H9 (cell line): ENCODE measurements around the gene CEP192. TPM values are rescaled to one million over a fixed set of nuclear protein-coding genes. Genes with fewer than 3 reads are reported as not detected.

Experiments used
- DNase-seq: peaks from one replicate; pipeline ENCODE4 v3.0.0-alpha.2; 2017
- H2AFZ ChIP-seq: one replicate; pipeline ENCODE4 v1.6.1; 2013; ENCODE audit warnings: mild to moderate bottlenecking, low read length, control low read depth, moderate library complexity
- H2AK5ac ChIP-seq: 2 replicates; pipeline ENCODE4 v1.6.1; 2013; ENCODE audit warnings: low read length, control low read depth, mixed read lengths; ENCODE audit not compliant: insufficient read length
- H2BK120ac ChIP-seq: one replicate; pipeline ENCODE4 v1.6.1; 2013; ENCODE audit warnings: low read depth, mild to moderate bottlenecking, low read length, control low read depth, inconsistent platforms; ENCODE audit not compliant: poor library complexity, severe bottlenecking
- H2BK12ac ChIP-seq: 2 replicates; pipeline ENCODE4 v1.6.1; 2013; ENCODE audit warnings: low read length, control low read depth, mixed read lengths, low read depth; ENCODE audit not compliant: insufficient read length
- H2BK15ac ChIP-seq: 2 replicates; pipeline ENCODE4 v1.6.1; 2013; ENCODE audit warnings: low read depth, low read length, control low read depth
- H2BK20ac ChIP-seq: one replicate; pipeline ENCODE4 v1.6.1; 2013; ENCODE audit warnings: low read depth, mild to moderate bottlenecking, low read length, control low read depth, inconsistent platforms; ENCODE audit not compliant: poor library complexity, severe bottlenecking
- H2BK5ac ChIP-seq: 2 replicates; pipeline ENCODE4 v1.6.1; 2013; ENCODE audit warnings: low read length, control low read depth, mixed read lengths; ENCODE audit not compliant: insufficient read length
- H3K14ac ChIP-seq: 2 replicates; pipeline ENCODE4 v1.6.1; 2013; ENCODE audit warnings: low read length, control low read depth; ENCODE audit not compliant: insufficient read depth
- H3K18ac ChIP-seq: 2 replicates; pipeline ENCODE4 v1.6.1; 2013; ENCODE audit warnings: low read depth, mild to moderate bottlenecking, mixed read lengths, low read length, control low read depth; ENCODE audit not compliant: insufficient read length
- H3K23ac ChIP-seq: 2 replicates; pipeline ENCODE4 v1.6.1; 2013; ENCODE audit warnings: low read length, control low read depth, mixed read lengths, low read depth; ENCODE audit not compliant: insufficient read length
- H3K23me2 ChIP-seq: 2 replicates; pipeline ENCODE4 v1.6.1; 2013; ENCODE audit warnings: low read depth, mild to moderate bottlenecking, mixed read lengths, low read length, control low read depth; ENCODE audit not compliant: insufficient read length, poor library complexity, severe bottlenecking
- H3K27ac ChIP-seq: 2 replicates; pipeline ENCODE4 v1.5.1; 2013; ENCODE audit warnings: low read length, control low read depth, mixed read lengths, low read depth; ENCODE audit not compliant: insufficient read length
- H3K27me3 ChIP-seq: 2 replicates; pipeline ENCODE4 v1.6.1; 2013; ENCODE audit warnings: low read length, control low read depth, inconsistent platforms; ENCODE audit not compliant: insufficient read depth
- H3K4ac ChIP-seq: 2 replicates; pipeline ENCODE4 v1.6.1; 2013; ENCODE audit warnings: low read depth, mild to moderate bottlenecking, control low read depth, inconsistent platforms, low read length, moderate library complexity
- H3K4me1 ChIP-seq: 2 replicates; pipeline ENCODE4 v1.6.1; 2013; ENCODE audit warnings: low read length, control low read depth, inconsistent platforms; ENCODE audit not compliant: insufficient read depth
- H3K4me2 ChIP-seq: 2 replicates; pipeline ENCODE4 v1.6.1; 2013; ENCODE audit warnings: low read length, control low read depth, mixed read lengths; ENCODE audit not compliant: insufficient read length, insufficient read depth
- H3K56ac ChIP-seq: 2 replicates; pipeline ENCODE4 v1.6.1; 2013; ENCODE audit warnings: low read depth, mild to moderate bottlenecking, mixed read lengths, low read length, control low read depth; ENCODE audit not compliant: insufficient read length
- H3K79me1 ChIP-seq: 2 replicates; pipeline ENCODE4 v1.6.1; 2013; ENCODE audit warnings: low read depth, mild to moderate bottlenecking, moderate library complexity, low read length, control low read depth, inconsistent platforms; ENCODE audit not compliant: insufficient read depth, poor library complexity, severe bottlenecking
- H3K79me2 ChIP-seq: 2 replicates; pipeline ENCODE4 v1.6.1; 2013; ENCODE audit warnings: low read length, control low read depth, inconsistent platforms; ENCODE audit not compliant: insufficient read depth
- H3K9ac ChIP-seq: 2 replicates; pipeline ENCODE4 v1.6.1; 2013; ENCODE audit warnings: low read length, control low read depth, mixed read lengths; ENCODE audit not compliant: insufficient read length; ENCODE audit errors: extremely low read depth
- H3K9me3 ChIP-seq: one replicate; pipeline ENCODE4 v1.6.1; 2013; ENCODE audit warnings: low read depth, low read length, inconsistent platforms; ENCODE audit not compliant: control insufficient read depth
- H3T11ph ChIP-seq: one replicate; pipeline ENCODE4 v1.6.1; 2013; ENCODE audit warnings: mild to moderate bottlenecking, low read length, control low read depth, inconsistent platforms
- H4K20me1 ChIP-seq: one replicate; pipeline ENCODE4 v1.6.1; 2013; ENCODE audit not compliant: control insufficient read depth, insufficient read length, insufficient read depth
- H4K5ac ChIP-seq: 2 replicates; pipeline ENCODE4 v1.6.1; 2013; ENCODE audit warnings: low read depth, mild to moderate bottlenecking, mixed read lengths, low read length, control low read depth; ENCODE audit not compliant: insufficient read length
- H4K8ac ChIP-seq: replicated peaks from 2 replicates; pipeline ENCODE4 v1.6.1; 2013; ENCODE audit warnings: low read length, control low read depth, mixed read lengths, low read depth; ENCODE audit not compliant: insufficient read length
- H4K91ac ChIP-seq: 2 replicates; pipeline ENCODE4 v1.6.1; 2013; ENCODE audit warnings: low read depth, mild to moderate bottlenecking, moderate library complexity, mixed read lengths, low read length, control low read depth; ENCODE audit not compliant: insufficient read length
- H3K27ac Mint-ChIP-seq, 3 experiments: 2 replicates in 2 of 3; 3 replicates in 1 of 3; pipeline ENCODE4 v1.8.0; 2020 to 2021; ENCODE audit warnings: mixed read lengths in 3 of 3, mild to moderate bottlenecking in 1 of 3, moderate library complexity in 1 of 3
- H3K27me3 Mint-ChIP-seq: 2 replicates; pipeline ENCODE4 v1.8.0; 2021; ENCODE audit warnings: low read depth, mild to moderate bottlenecking, moderate library complexity, mixed read lengths
- H3K36me3 Mint-ChIP-seq, 3 experiments: 2 replicates in 2 of 3; 3 replicates in 1 of 3; pipeline ENCODE4 v1.8.0; 2020 to 2021; ENCODE audit warnings: low read depth in 3 of 3, mixed read lengths in 3 of 3; ENCODE audit not compliant: insufficient read depth in 1 of 3
- H3K4me1 Mint-ChIP-seq, 2 experiments: 2 replicates each; pipeline ENCODE4 v1.8.0; 2020; ENCODE audit warnings: mixed read lengths in 2 of 2
- H3K4me3 Mint-ChIP-seq, 2 experiments: 2 replicates in 1 of 2; 3 replicates in 1 of 2; pipeline ENCODE4 v1.8.0; 2020 to 2021; ENCODE audit warnings: mild to moderate bottlenecking in 2 of 2, mixed read lengths in 2 of 2, moderate library complexity in 1 of 2
- H3K9me3 Mint-ChIP-seq, 2 experiments: 2 replicates in 1 of 2; 3 replicates in 1 of 2; pipeline ENCODE4 v1.8.0; 2020; ENCODE audit warnings: mild to moderate bottlenecking in 2 of 2, mixed read lengths in 2 of 2, moderate library complexity in 1 of 2
- CTCF ChIP-seq: fragments of 200-600 bp; sonication (generic); conservative IDR thresholded peaks from 3 replicates; pipeline ENCODE4 v1.8.0; 2021; ENCODE audit warnings: antibody characterized with exemption, mild to moderate bottlenecking
- WGBS: extraction: QIAGEN DNeasy Blood & Tissue Kit; methylation state at CpG from one replicate; pipeline ENCODE4 v1.1.7; 2013; ENCODE audit warnings: missing lambda C conversion rate, low lambda C conversion rate, mixed read lengths; ENCODE audit not compliant: insufficient read length; ENCODE audit errors: extremely low coverage; 5-methylcytosine and 5-hydroxymethylcytosine counted together
- total RNA-seq: library from RNA; stranded (reverse); gene quantifications from 2 replicates; pipeline ENCODE4 v1.2.1, GENCODE V29; 2021

CEP192 gene
- total RNA-seq, 1 experiment from 2014 or later: 23.5 TPM

GRCh38 chr18:13061630-13062189 lies 70.5 kb downstream of the CEP192 start:
- no peak overlapping the region for H2BK15ac ChIP-seq
- no peak overlapping the region for H2AFZ ChIP-seq
- no peak overlapping the region for H4K5ac ChIP-seq
- no peak overlapping the region for H3T11ph ChIP-seq
- H4K20me1 ChIP-seq: no peaks in the 10 kb centered on the region
- no peak for DNase-seq
- H3K9ac ChIP-seq: no peak overlapping the region
- H2BK12ac ChIP-seq: no peak overlapping the region
- Mint-ChIP-seq H3K9me3 (peaks cover 0 to 7% of the 10 kb centered on the region in 2 experiments; a peak in 3 of 5 replicates), H3K27ac (no peak overlapping the region; a peak in 1 of 7 replicates), H3K36me3 (peaks cover 30 to 63% (median 52%) of the 10 kb centered on the region in 3 experiments), H3K27me3 (no peaks in the 10 kb centered on the region), H3K4me3 (no peak overlapping the region), H3K4me1 (peaks cover 2 to 10% of the 10 kb centered on the region in 2 experiments)
- no peak overlapping the region for H2BK120ac ChIP-seq
- H3K18ac ChIP-seq: no peak overlapping the region
- no peak overlapping the region for H3K14ac ChIP-seq
- no peak for TF ChIP-seq CTCF
- WGBS: no CpG with 5 or more reads among the region's 4 CpGs
- no peak overlapping the region for H3K56ac ChIP-seq
- H3K4ac ChIP-seq: no peak overlapping the region
- H3K9me3 ChIP-seq: no peaks in the 10 kb centered on the region
- no peak overlapping the region for H2AK5ac ChIP-seq
- H3K79me1 ChIP-seq: no peaks in the 10 kb centered on the region
- H3K4me1 ChIP-seq: no peaks in the 10 kb centered on the region; the same call in 1 of the 2 replicates
- H2BK5ac ChIP-seq: no peak overlapping the region
- no peak overlapping the region for H3K27ac ChIP-seq
- H4K91ac ChIP-seq: no peak overlapping the region
- no peaks in the 10 kb centered on the region for H3K79me2 ChIP-seq
- no peaks in the 10 kb centered on the region for H3K27me3 ChIP-seq
- no peak overlapping the region for H4K8ac ChIP-seq
- no peaks in the 10 kb centered on the region for H3K23me2 ChIP-seq
- no peak overlapping the region for H2BK20ac ChIP-seq
- H3K23ac ChIP-seq: no peak overlapping the region
- H3K4me2 ChIP-seq: no peak overlapping the region
